ENCODE results near the gene RIC8A. TPM values are rescaled to one million over a fixed set of nuclear protein-coding genes. Genes with fewer than 3 reads are reported as not detected.
"Not testable (repeated sequence)": the region's sequence is repeated elsewhere in the genome, so short reads cannot be mapped to it uniquely, and the experiment has no call there.

RIC8A gene
- 100 to 1,000 TPM; 118 to 139 TPM for total RNA-seq

DNA sequence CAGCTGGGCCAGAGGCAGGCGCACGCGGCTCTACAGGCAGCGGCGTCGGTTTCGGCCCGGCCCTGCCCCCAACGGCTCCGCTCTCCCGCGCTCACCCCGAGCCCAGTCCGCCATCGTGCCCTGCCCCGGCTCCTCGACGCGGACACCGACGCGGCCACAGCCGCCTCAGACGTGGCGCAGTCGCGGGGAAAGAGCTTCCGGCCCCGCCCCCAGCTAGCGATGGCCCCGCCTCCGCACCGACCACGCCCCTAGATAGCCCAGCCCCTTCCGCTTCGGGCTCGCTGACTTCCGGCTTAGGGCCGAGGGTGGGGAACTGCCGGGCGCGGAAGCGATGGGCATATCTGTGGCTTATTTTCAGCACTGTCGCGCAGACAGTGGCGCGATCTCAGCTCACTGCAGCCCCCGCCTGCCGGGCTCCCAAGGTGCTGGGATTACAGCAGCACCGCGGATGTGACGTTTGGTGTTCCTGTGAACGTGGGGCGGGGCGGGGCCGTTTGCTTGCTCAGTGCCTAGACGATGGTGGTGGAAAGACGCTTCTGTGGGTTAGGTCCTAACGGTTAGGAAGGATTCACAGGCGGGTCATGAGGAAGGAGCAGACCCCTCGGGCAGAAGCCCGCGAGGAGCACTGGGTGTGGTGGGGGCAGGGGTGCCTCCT is at the start of gene RIC8A, which contains the start of gene BET1L:
TSS of gene RIC8A (plus strand) at position 501 of the 655 bp plus-strand sequence. CDS start 1,147 bp downstream, outside the sequence.
TSS of gene BET1L (minus strand) at position 192 of the 655 bp plus-strand sequence. CDS start at position 114, 78 bp downstream.
- no peaks in the 10 kb centered on the region for H3K27me3 Mint-ChIP-seq
- H3K36me3 Mint-ChIP-seq (ENCODE audit: low read depth), result peaks cover 100% of the 10 kb centered on the region
- peak within 1 kb of the TSS; percentile 100 for H3K27ac Mint-ChIP-seq
- peaks cover 26% of the 10 kb centered on the region for H3K4me1 Mint-ChIP-seq
- ATAC-seq (replicated peaks), result peak; percentile 85
- peak within 1 kb of the TSS; percentile 100 for H3K4me3 Mint-ChIP-seq
- H3K9me3 Mint-ChIP-seq, result no peaks in the 10 kb centered on the region

- not testable (repeated sequence) for H3K4me1 Mint-ChIP-seq; H3K36me3 Mint-ChIP-seq (ENCODE audit: low read depth); H3K4me3 Mint-ChIP-seq; H3K9me3 Mint-ChIP-seq; H3K27me3 Mint-ChIP-seq; ATAC-seq (replicated peaks); H3K27ac Mint-ChIP-seq
These were observed 27.3 kb upstream of the RIC8A start for GRCh38 chr11:180242-180641.

- H3K9me3 Mint-ChIP-seq; H3K36me3 Mint-ChIP-seq (ENCODE audit: low read depth); H3K27me3 Mint-ChIP-seq; H3K4me3 Mint-ChIP-seq; H3K4me1 Mint-ChIP-seq; ATAC-seq (replicated peaks); H3K27ac Mint-ChIP-seq: not testable (repeated sequence)
These were observed 18.2 kb upstream of the RIC8A start for GRCh38 chr11:189200-189783.

DNA sequence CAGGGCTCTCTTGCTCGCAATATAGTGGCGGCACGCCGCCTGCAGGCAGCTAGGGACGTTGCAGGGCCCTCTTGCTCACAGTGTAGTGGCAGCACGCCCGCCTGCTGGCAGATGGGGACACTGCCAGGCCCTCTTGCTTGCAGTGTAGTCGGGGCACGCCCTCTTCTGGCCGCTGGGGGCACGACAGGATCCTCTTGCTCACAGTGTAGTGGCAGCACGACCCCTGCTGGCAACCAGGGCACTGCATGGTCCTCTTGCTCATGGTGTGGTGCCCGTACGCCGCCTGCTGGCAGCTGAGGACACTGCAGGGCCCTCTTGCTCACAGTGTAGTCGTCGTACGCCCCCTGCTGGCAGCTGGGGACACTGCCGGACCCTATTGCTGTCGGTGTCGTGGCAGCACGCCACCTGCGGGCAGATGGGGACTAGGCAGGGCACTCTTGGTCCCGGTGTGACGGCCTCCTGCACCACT is 17.6 kb upstream of the RIC8A start:
- H3K27me3 Mint-ChIP-seq; H3K27ac Mint-ChIP-seq; H3K36me3 Mint-ChIP-seq (ENCODE audit: low read depth); H3K4me1 Mint-ChIP-seq; H3K4me3 Mint-ChIP-seq; H3K9me3 Mint-ChIP-seq: not testable (repeated sequence)
- peak; percentile 87 for ATAC-seq (replicated peaks)

GRCh38 chr11:190546-190945 is 17.0 kb upstream of the RIC8A start:
- H3K4me1 Mint-ChIP-seq; H3K9me3 Mint-ChIP-seq; H3K4me3 Mint-ChIP-seq; H3K27me3 Mint-ChIP-seq; H3K36me3 Mint-ChIP-seq (ENCODE audit: low read depth); H3K27ac Mint-ChIP-seq; ATAC-seq (replicated peaks): not testable (repeated sequence)

GRCh38 chr11:191490-192478 is 15.7 kb upstream of the RIC8A start:
- H3K9me3 Mint-ChIP-seq; H3K27me3 Mint-ChIP-seq; H3K36me3 Mint-ChIP-seq (ENCODE audit: low read depth); H3K27ac Mint-ChIP-seq; H3K4me1 Mint-ChIP-seq; H3K4me3 Mint-ChIP-seq: not testable (repeated sequence)
- peak; percentile 62 for ATAC-seq (replicated peaks)

GRCh38 chr11:192674-193128 is 14.8 kb upstream of the RIC8A start, which contains the start of gene SCGB1C1:
SCGB1C1 (plus strand) TSS chr11:193078; CDS start chr11:193100, 22 bp downstream.
- H3K27me3 Mint-ChIP-seq; H3K4me3 Mint-ChIP-seq; H3K27ac Mint-ChIP-seq; H3K9me3 Mint-ChIP-seq; ATAC-seq (replicated peaks); H3K36me3 Mint-ChIP-seq (ENCODE audit: low read depth); H3K4me1 Mint-ChIP-seq: not testable (repeated sequence)

GRCh38 chr11:193481-193880 is 14.0 kb upstream of the RIC8A start:
- not testable (repeated sequence) for H3K4me1 Mint-ChIP-seq; H3K36me3 Mint-ChIP-seq (ENCODE audit: low read depth); H3K27me3 Mint-ChIP-seq; H3K9me3 Mint-ChIP-seq; ATAC-seq (replicated peaks); H3K4me3 Mint-ChIP-seq; H3K27ac Mint-ChIP-seq

DNA sequence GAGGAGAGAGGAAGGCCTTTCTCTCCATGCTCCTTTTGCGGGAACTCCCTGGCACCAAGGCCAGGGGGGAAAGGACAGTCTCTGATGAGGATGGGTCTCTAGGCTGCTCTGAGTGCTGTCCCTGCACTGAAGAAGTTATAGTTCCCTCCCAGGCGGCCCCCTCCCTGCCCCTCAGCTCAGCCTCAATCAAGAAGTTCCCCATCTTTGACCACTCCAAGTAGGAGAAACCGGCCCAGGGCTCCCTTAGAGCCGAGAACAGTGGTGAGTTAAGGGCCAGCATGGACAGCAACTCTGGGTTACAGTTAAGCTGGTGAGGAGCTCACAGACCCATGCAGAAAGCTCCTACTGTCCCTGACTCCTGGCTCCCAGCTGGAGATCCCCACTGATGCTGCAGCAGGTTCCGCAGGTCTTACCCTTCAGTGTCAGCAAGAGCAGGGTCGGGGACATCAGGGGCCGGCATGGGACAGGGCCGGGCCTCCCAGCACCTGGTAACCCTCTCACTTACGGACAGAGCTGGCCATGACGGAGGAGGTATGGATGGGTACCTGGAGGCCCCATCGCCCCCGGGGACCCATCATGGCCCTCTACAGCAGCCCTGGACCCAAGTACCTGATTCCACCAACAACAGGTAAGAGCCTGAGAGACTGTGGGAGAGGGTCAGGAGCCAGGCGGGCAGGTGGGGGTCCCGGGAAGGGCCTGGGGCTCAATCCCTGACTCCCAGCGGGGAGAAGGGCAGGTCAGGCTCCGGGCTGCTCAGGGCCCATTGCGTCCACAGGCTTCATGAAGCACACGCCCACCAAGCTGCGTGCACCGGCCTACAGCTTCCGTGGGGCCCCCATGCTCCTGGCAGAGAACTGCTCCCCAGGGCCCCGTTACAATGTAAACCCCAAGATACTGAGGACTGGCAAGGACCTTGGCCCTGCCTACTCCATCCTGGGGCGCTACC is 10.4 kb upstream of the RIC8A start:
- Mint-ChIP-seq H3K4me1 (peaks cover 7% of the 10 kb centered on the region), H3K27ac (no peak overlapping the region), H3K27me3 (no peaks in the 10 kb centered on the region), H3K9me3 (no peaks in the 10 kb centered on the region), H3K4me3 (no peak overlapping the region), H3K36me3 (ENCODE audit: low read depth) (peaks cover 16% of the 10 kb centered on the region)
- no peak for ATAC-seq (replicated peaks)

GRCh38 chr11:197741-198235 is 9.7 kb upstream of the RIC8A start:
- H3K27me3 Mint-ChIP-seq, result no peaks in the 10 kb centered on the region
- no peak for ATAC-seq (replicated peaks)
- peaks cover 13% of the 10 kb centered on the region for H3K4me1 Mint-ChIP-seq
- H3K36me3 Mint-ChIP-seq (ENCODE audit: low read depth), result peaks cover 24% of the 10 kb centered on the region
- H3K27ac Mint-ChIP-seq, result peak overlapping the region; percentile 50
- H3K9me3 Mint-ChIP-seq, result no peaks in the 10 kb centered on the region
- H3K4me3 Mint-ChIP-seq, result no peak overlapping the region

GRCh38 chr11:198236-198806 is 9.2 kb upstream of the RIC8A start:
- Mint-ChIP-seq H3K9me3 (no peaks in the 10 kb centered on the region), H3K36me3 (ENCODE audit: low read depth) (peaks cover 29% of the 10 kb centered on the region), H3K27me3 (no peaks in the 10 kb centered on the region), H3K4me1 (peaks cover 18% of the 10 kb centered on the region), H3K4me3 (no peak overlapping the region), H3K27ac (peak overlapping the region; percentile 50)
- no peak for ATAC-seq (replicated peaks)

- H3K36me3 Mint-ChIP-seq (ENCODE audit: low read depth), result peaks cover 37% of the 10 kb centered on the region
- H3K27ac Mint-ChIP-seq, result no peak overlapping the region
- H3K9me3 Mint-ChIP-seq, result no peaks in the 10 kb centered on the region
- peaks cover 24% of the 10 kb centered on the region for H3K4me1 Mint-ChIP-seq
- no peak for ATAC-seq (replicated peaks)
- no peak overlapping the region for H3K4me3 Mint-ChIP-seq
- no peaks in the 10 kb centered on the region for H3K27me3 Mint-ChIP-seq
These were observed 8.4 kb upstream of the RIC8A start for GRCh38 chr11:199004-199581.

DNA sequence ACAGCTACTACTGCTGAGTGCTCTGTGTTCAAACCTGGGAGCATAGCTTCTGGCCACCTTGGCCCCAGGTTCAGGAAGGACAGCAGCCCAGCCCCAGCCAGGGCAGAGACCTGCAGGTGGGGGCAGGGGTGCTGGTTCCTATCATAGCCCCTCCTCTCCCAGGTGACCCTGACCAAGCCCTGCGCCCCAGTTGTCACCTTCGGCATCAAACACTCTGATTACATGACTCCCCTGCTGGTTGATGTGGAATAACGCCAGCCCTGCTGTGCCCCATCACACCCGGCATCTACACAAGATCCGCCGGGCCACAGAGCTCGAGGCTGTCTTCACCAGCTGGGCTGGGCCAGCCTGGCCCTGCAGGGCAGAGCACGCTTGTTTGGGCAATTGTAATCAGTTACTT is 7.7 kb upstream of the RIC8A start:
- peaks cover 24% of the 10 kb centered on the region for H3K4me1 Mint-ChIP-seq

More for the DNA sequence above, 7.7 kb upstream of the RIC8A start:
- H3K9me3 Mint-ChIP-seq, result no peaks in the 10 kb centered on the region
- ATAC-seq (replicated peaks), result no peak
- no peaks in the 10 kb centered on the region for H3K27me3 Mint-ChIP-seq
- no peak overlapping the region for H3K4me3 Mint-ChIP-seq
- peaks cover 44% of the 10 kb centered on the region for H3K36me3 Mint-ChIP-seq (ENCODE audit: low read depth)
- H3K27ac Mint-ChIP-seq, result no peak overlapping the region
